D721Med (cell line): Measurements from ENCODE around the gene LLPH.

Source experiments
- DNase-seq: peaks from one replicate; pipeline ENCODE4 v3.0.0; 2011; ENCODE audit warnings: low spot score; ENCODE audit not compliant: insufficient read length
- FAIRE-seq: peaks from 2 replicates; lab custom pipeline; 2011; peaks lifted over from hg19 to GRCh38; lab: Jason Lieb, UNC
- CTCF ChIP-seq: IDR thresholded peaks from 2 replicates; pipeline ENCODE4 v1.5.1; 2012; ENCODE audit warnings: mild to moderate bottlenecking, control low read depth; ENCODE audit not compliant: insufficient read depth; ENCODE audit errors: missing control alignments

Gene LLPH

GRCh38 chr12:66166561-66166960 is 36.0 kb upstream of the LLPH start:
- FAIRE-seq (no peak), DNase-seq (no peak)
- no peak for TF ChIP-seq CTCF

- DNase-seq (no peak), FAIRE-seq (no peak)
- no peak for TF ChIP-seq CTCF
Measured at GRCh38 chr12:66165141-66165540, 34.6 kb upstream of the LLPH start.

GRCh38 chr12:66164349-66164821 is 33.8 kb upstream of the LLPH start:
- FAIRE-seq, result no peak

GRCh38 chr12:66163289-66163688 is 32.7 kb upstream of the LLPH start:
- DNase-seq, result no peak
- no peak for TF ChIP-seq CTCF
- FAIRE-seq, result no peak

More at GRCh38 chr12:66164349-66164821, 33.8 kb upstream of the LLPH start:
- DNase-seq, result no peak
- TF ChIP-seq CTCF, result no peak

- FAIRE-seq, result no peak
- DNase-seq, result no peak
- TF ChIP-seq CTCF, result no peak
Measured at GRCh38 chr12:66162701-66163100, 32.2 kb upstream of the LLPH start.

GRCh38 chr12:66160704-66161103 is 30.2 kb upstream of the LLPH start:
- TF ChIP-seq CTCF, result no peak
- no peak for FAIRE-seq
- DNase-seq, result no peak

GRCh38 chr12:66159123-66159522 is 28.6 kb upstream of the LLPH start:
- FAIRE-seq (no peak), DNase-seq (no peak)
- TF ChIP-seq CTCF, result no peak
